Measurements from ENCODE around the gene BCS1L.
"Not testable (repeated sequence)": the region's sequence is repeated elsewhere in the genome, so short reads cannot be mapped to it uniquely, and the experiment has no call there.

Gene BCS1L

DNA sequence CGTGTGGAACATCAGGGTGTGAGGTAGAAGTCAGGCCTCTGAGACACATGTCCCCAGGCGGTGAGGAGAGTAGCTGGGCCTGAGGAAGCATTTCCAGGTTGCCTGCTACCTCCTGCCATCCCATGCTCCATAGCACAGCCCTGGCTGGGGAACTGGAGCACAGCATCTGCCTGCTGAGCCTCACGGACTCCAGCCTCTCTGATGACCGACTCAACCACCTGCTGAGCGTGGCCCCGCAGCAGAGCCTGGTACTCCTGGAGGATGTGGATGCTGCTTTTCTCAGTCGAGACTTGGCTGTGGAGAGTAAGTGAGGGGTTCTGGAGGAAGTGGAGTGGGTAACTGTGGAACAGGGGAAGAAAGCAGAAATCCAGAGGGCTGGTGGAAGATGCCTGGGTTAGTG, 2.9 kb downstream of the BCS1L start:
- no peak for DNase-seq (ENCODE audit: low read depth)

DNA sequence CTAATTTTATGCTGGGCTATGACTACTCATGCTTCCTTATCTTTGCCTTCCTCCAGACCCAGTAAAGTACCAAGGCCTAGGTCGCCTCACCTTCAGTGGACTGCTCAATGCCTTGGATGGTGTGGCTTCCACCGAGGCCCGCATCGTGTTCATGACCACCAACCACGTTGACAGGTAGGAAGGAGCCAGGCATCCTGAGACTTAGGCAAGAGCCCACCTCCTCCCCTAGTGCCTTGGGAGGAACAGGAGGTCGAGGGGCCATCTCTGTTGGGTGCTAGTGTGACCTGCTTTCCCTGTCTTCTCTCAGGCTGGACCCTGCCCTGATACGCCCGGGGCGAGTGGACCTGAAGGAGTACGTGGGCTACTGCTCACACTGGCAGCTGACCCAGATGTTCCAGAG, 3.3 kb downstream of the BCS1L start:
- DNase-seq (ENCODE audit: low read depth): no peak

DNA sequence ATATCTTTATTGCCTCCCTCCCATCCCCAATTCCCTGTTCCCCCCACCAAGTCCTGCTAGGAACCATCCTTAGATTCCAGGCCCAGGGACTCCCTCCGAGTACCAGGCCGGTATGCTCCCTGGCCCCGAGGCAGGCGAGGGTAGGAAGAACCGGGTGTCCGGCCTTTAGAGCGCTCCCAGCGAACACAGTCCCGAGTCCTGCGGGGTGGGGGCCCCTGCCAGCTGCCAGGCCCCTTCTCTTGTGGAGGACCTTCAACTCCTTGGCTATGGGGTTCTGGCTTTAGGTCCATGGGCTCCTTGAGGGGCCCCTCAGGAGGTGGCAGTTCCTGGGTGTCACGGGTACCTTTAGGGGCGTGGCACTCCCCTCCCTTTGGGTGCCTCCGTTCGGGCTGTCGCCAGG, 4.4 kb downstream of the BCS1L start:
- no peak for DNase-seq (ENCODE audit: low read depth)

DNA sequence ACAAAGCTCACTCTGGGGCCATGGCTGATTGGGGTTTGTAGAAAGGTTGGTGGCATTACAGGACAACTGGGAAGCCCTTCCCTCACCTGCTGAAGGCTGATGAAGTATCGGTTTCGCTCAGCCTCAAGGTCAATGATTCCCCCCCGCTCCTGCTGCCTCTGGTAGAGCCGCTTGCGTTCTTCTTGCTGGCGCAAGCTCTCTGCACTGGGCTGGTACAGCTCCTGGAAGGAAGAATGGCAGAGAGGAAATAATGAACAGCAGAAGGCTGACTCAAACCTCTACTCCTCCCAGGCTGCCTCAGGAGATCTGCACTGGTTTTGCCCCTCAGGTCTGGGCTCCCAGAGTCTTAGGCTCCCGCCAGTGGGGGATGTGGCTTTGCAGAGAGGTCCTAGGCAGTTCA, 5.2 kb downstream of the BCS1L start:
- DNase-seq (ENCODE audit: low read depth): no peak

DNA sequence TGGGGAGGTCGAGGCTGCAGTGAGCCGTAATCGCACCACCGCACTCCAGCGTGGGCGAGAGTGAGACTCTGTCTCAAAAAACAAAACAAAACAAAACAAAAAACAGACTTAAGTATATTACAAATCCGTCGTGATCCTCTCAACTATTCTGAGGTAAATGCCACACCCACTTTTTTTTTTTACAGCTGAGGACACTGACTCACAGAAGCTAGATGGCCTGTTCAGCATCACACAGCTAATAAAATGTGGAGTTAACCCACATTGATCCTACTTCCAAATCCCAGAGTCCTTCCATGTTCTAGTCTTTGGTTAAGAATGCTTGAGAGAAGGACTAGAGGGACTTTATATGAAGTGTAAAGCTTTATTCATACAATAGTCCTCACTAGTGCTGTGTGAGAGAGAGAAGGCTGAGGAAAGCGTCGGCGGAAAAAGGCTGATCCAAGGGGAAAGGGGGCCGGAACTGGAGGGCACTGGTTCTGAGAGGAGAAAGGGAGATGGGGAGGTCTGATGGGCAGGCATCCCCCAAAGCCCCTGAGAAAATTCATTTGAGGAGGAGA, 11.7 kb downstream of the BCS1L start:
- DNase-seq (ENCODE audit: low read depth): no peak

DNA sequence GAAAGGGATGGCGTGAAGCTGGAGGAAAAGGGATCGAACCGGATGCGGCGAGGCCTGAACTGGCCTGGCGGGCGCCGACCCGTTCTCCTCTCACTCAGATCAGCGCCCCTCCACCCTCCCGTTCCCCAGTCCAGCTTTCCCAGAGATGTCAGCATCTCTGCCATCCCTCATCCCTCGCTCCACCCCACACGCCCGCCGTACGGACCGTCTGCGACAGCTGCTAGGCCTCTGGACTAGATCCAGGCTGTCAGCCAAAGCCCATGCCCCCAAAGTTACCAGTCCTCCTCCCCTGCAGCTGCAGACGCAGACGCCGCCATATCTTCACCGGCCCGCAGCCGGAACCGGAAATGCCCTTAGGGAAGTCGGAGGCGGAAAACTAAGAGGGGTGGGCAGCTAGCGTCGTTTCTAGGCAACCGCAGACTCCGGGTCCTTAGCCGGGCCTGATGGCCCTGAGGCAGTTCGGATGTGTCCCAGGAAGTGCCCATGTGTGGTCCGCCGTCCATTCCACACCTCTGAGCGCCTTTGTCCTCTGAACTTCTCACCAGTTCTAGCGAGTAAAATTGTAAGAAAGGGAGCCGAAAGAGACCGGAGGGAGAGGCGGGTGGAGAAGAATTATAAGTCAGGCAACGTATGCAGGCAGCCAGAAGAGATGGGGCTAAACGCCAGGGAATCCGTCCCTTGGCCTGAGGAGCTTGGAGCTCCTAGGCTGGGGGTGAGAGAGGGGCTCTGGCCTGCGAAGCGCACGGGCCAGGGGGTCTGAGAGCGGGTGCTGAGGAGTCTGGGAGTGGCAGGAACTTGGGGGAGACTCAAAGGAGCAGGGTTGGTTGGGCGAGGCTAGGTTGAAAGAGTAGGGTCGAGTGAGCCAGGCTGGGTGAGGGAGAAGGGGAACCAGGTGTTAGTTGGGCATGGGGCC, 12.4 kb downstream of the BCS1L start, which contains the start of the genes RNF25 and STK36:
Gene RNF25 (minus strand): TSS at position 349 of the 913 bp plus-strand sequence. CDS start 32 bp downstream, at position 317.
Gene STK36 (plus strand): TSS at position 433 of the 913 bp plus-strand sequence. CDS start 744 bp downstream, outside the sequence.
- DNase-seq (ENCODE audit: low read depth): peak; percentile 78

DNA sequence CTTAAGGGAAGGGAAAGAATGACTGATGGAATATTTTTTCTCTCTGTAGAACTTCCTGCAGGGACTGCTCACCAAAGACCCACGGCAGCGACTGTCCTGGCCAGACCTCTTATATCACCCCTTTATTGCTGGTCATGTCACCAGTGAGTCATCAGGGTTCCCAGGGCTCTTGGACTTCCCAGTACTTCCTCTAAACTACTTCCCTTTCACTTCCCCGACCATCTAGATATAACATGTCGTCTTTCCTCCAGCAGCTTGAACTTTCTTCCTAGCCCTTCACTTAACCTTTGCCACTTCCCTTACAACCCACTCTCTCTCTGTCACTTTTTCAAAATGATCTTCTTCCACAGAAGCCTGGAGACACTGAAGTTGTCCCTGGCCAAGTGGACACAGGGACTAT, 19.6 kb downstream of the BCS1L start:
- DNase-seq (ENCODE audit: low read depth): no peak

DNA sequence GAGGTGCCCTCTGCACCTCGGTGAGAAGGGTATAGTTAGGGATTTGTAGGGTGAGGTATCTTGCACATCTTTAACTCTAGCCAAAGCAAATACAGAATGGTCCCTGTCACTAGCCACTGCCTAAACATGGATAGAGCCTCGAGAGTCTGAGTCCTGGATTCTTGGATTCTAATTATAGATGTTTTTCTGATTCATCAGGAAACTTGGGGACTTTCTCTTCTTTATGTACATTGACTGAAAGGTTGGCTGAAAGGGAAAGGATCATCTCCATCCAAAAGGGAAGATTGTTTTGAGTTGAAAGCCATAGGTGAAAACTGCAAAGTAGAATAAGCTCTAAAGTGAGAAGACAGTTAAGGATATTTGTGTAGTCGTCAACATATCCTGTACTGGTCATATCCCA, 20.6 kb downstream of the BCS1L start:
- no peak for DNase-seq (ENCODE audit: low read depth)

DNA sequence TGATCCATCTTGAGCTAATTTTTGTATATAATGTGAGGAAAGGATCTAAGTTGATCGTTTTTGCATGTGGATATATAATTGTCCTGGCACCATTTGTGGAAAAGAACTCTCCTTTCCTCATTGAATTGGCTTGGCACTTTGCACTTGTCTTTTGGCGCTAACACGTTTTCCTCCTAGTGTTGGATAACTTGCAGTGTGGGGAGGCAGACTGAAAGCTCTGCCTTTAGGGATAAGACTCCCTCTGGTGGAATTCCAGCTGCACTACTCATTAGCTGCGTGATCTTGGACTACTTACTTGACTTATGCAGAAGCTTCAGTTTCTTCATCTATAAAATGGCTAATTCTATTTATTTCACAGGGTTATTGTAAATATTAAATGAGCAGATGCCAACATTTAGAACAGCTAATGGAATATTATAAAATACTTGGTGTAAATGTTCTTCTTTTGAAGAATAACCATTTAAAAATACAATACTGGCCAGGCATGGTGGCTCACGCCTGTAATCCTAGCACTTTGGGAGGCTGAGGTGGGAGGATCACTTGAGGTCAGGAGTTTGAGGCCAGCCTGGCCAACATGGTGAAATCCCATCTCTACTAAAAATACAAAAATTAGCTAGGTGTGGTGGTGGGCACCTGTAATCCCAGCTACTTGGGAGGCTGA, 28.0 kb downstream of the BCS1L start:
- DNase-seq (ENCODE audit: low read depth): not testable (repeated sequence)

DNA sequence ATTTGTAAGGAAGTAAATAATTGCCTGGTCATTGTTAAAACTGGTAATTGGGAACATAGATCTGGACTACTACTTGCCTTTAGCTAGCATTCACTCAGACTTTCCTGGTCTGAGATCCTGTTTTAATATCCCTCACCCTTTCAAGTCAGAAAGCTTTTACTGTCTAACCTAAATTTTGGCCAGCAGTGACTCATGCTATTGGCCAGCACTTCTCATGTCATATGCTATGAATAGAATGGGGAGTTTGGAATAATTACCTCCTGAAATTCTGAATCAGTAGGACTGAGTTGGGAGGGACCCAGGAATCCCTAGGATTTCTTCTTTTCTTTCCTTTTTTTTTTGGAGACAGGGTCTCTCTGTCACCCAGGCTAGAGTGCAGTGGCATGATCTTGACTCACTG, 31.8 kb downstream of the BCS1L start:
- no peak for DNase-seq (ENCODE audit: low read depth)

DNA sequence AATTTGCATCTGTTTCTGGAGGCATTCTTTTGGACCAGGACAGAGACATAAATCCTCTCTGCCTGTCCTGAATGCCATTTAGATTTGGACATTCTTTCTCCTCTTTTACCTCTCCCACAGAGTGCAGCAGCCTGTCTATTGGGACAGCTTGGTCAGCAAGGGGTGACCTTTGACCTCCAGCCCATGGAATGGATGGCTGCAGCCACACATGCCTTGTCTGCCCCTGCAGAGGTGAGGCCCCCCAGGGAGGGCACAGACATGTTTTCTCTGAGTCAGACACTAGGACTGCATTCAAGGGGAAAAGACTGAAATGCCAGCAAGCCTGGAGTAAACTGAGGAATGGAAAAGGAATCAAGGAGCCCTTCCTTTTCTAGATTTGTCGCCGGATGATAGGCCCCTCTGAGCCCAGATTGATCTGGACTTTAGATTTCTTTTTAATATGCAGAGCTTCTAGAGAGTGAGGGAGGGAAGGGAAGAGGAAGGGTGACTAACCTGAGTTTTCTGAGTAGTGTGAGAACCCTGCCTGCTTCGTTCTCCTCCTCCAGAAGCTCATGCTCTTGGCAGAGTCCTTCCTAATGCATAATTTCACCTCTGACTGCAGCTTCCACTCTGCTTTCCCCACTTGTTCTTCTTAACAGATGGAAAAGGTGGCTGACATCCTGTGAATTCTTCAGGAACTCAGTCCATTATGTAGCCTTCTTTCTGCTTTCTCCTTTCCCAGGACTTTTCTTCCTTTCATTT, 35.1 kb downstream of the BCS1L start:
- DNase-seq (ENCODE audit: low read depth): no peak

DNA sequence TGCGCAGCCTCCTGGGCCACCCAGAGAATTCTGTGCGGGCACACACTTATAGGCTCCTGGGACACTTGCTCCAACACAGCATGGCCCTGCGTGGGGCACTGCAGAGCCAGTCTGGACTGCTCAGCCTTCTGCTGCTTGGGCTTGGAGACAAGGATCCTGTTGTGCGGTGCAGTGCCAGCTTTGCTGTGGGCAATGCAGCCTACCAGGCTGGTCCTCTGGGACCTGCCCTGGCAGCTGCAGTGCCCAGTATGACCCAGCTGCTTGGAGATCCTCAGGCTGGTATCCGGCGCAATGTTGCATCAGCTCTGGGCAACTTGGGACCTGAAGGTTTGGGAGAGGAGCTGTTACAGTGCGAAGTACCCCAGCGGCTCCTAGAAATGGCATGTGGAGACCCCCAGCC, 39.4 kb downstream of the BCS1L start:
- no peak for DNase-seq (ENCODE audit: low read depth)

DNA sequence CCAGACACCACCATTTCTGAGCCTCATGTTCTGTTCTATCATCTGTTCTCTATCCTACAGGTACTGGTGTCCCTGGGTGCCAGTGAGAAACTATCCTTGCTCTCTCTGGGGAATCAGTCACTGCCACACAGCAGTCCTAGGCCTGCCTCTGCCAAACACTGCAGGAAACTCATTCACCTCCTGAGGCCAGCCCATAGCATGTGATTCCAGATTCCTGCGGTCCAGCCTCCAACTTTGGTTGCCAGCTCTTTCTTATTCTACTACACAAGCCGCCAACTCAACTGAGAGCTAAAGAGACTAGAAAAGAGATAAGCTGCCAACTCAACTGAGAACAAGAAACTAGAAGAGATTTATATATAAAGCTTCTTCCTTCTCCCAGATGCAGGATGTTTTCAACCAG, 42.3 kb downstream of the BCS1L start:
- DNase-seq (ENCODE audit: low read depth): no peak

DNA sequence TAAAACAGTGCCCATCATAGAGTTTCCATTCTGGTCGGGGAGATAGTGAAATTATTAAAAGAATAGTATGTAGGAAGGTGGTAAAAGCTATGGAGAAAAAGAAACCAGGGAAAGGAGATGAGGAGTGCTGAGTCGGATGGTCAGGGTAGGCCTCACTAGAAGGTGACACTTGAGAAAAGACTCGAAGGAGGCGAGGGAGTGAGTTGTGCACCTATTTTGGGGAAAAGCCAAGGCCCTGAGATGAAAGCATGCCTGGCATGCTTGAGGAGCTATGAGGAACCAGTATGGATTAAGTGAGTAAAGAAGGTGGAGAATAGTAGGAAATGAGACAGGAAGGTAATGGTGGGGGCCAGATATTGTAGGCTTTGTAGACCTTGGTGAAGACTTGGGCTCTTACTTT, 43.9 kb downstream of the BCS1L start:
- no peak for DNase-seq (ENCODE audit: low read depth)

DNA sequence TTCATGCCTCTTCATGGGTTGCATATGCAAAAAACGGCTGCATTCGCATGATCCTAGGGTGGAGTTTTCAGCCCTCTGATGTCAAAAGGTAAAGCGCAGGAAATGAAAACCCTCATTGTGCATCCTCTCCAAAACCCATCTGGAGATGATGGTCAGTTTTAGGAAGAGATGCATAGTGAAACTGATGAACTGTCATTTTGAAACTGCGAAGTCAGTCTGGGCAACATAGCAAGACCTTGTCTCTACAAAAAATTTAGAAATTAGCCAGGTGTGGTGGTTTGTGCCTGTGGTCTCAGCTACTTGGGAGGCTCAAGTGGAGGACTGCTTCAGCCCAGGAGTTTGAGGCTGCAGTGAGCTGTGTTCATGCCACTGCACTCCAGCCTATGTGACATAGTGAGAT, 48.6 kb downstream of the BCS1L start:
- DNase-seq (ENCODE audit: low read depth): no peak

DNA sequence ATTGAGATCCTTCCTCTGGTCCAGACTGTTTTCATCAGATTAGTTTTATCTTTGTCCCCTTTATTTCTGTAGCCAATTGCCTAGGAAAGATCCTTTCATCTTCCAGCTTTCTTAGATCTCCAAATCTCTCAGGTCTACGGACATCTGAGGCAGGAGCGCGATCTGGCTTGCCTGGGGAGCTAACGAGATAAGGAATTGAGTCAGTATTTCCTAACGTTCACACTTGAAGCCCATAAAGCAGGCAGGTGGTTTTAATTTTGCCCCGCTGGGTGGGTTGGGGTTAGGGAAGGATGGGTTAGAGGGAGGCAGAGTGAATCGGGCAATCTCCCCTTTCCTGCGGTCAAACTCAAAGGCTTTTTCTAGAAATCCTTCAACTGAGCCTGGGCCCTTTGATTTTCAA, 50.4 kb downstream of the BCS1L start:
- DNase-seq (ENCODE audit: low read depth): no peak

DNA sequence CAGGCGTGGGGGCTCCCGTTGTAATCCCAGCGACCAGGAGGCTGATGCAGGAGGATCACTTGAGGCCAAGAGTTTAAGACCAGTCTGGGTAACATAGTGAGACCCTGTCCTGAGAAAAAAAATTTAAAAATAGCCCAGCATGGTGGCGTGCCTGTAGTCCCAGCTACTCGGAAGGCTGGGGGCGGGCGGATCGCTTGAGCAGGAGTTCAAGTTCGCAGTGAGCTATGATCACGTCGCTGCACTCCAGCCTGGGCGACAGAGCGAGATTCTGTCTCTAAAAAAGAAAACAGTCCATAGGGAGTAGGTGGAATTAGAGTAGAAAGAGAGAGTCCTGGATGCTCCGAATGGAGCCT, 50.8 kb downstream of the BCS1L start:
- no peak for DNase-seq (ENCODE audit: low read depth)

DNA sequence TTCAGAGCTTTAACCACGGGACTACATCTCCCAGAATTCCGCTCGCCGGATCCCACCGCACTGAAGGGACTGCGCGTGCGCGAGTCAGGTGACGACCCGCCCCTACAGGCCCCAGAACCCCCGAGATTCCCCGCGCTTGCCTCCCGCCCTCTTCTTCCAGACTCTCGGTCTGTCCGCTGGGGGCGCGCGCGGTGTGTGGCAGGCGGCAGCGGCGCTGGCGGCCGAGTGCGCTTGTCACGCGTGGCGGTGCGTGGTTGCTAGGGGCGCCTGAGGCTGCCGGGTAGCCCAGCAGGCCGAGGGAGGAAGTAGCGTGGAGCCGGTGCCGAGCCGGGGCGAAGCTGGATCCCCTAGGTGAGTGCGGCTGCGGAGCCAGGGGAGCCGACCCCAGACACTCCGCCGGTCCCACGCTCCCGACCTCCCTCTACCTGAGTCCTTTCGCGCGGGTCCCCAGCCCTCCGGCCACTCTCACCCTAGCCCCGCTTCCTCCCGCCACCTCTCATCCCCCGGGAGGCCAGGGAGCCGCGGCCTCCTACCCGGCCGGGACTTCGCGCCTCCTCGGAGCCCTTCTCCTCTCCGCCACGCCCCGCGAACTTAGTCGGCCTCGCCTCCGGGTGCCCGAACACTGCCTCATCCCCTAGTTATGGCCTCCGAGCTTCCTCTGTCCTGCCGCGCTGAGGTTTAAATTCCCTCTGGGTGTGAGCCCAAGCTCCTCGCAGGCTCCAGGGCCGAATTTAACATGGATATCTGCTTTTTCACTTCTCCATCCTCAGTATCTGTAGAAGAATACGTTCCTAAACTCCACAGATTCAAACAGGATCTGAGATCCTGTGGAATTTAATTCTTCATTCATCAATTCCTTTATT, 51.4 kb downstream of the BCS1L start, which contains the start of gene TTLL4:
Gene TTLL4 (plus strand): TSS at position 149 of the 863 bp plus-strand sequence. CDS start 26,842 bp downstream, outside the sequence.
- DNase-seq (ENCODE audit: low read depth): peak; percentile 84

DNA sequence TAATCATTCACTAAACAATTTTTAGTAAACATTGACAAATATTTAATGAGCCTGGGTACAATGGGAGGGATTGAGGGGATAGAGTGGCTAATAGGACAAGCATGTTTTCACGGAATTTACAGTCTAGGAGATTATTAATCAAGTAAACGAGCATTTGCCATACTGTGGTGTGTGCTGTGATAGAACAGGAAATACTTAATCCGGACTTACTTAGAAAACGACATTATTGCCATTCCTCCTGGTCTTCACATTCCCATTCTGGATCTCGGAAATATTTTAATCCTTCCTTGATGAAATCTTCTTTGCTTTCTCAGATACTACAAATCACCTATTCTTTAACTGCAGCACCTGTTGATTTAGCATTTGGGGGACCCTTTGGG, 52.1 kb downstream of the BCS1L start:
- DNase-seq (ENCODE audit: low read depth): no peak

Measured in HS-5 (cell line).